Subcutaneous abdominal adipose tissue (tissue), 5 donors: ENCODE measurements around the gene ZNF407.
A peak's percentile ranks its signal among the peaks of the same experiment; 100 is the strongest.

Experiments
- H3K27ac ChIP-seq: one replicate; pipeline ENCODE4 v1.7.0; 2013; ENCODE audit warnings: low read depth, mild to moderate bottlenecking, inconsistent platforms, low read length, moderate library complexity
- H3K27me3 ChIP-seq, 5 donors: one replicate each; pipeline ENCODE4 v1.7.0; 2013; ENCODE audit warnings: low read length in 5 of 5, inconsistent platforms in 1 of 5; ENCODE audit not compliant: control insufficient read depth in 5 of 5, insufficient read depth in 4 of 5
- H3K36me3 ChIP-seq, 5 donors: one replicate each; pipeline ENCODE4 v1.7.0; 2013; ENCODE audit warnings: low read length in 5 of 5; ENCODE audit not compliant: control insufficient read depth in 5 of 5, insufficient read depth in 5 of 5
- H3K4me1 ChIP-seq, 5 donors: one replicate each; pipeline ENCODE4 v1.7.0; 2013; ENCODE audit warnings: low read length in 5 of 5, mild to moderate bottlenecking in 3 of 5, moderate library complexity in 1 of 5; ENCODE audit not compliant: control insufficient read depth in 5 of 5, insufficient read depth in 5 of 5
- H3K4me3 ChIP-seq, 5 donors: one replicate each; pipeline ENCODE4 v1.7.0; 2013; ENCODE audit warnings: low read length in 5 of 5, low read depth in 1 of 5
- H3K9ac ChIP-seq, 5 donors: one replicate each; pipeline ENCODE4 v1.7.0; 2013; ENCODE audit warnings: low read length in 5 of 5, mild to moderate bottlenecking in 4 of 5, moderate library complexity in 3 of 5
- H3K9me3 ChIP-seq, 5 donors: one replicate each; pipeline ENCODE4 v1.7.0; 2013; ENCODE audit warnings: low read length in 5 of 5; ENCODE audit not compliant: control insufficient read depth in 5 of 5
- donor health status: healthy.
- donor health status: healthy.
- donor health status: healthy.
- donor health status: healthy.
- donor health status: healthy.

ZNF407 gene

GRCh38 chr18:74788657-74789056, 191.0 kb downstream of the ZNF407 start:
- Histone ChIP-seq H3K4me3 (no peak overlapping the region), H3K27me3 (no peaks in the 10 kb centered on the region), H3K27ac (no peak overlapping the region), H3K36me3 (peaks cover 2 to 7% (median 5%) of the 10 kb centered on the region in 5 donors), H3K4me1 (no peaks in the 10 kb centered on the region), H3K9me3 (no peaks in the 10 kb centered on the region), H3K9ac (no peak overlapping the region)

GRCh38 chr18:74789078-74789477, 191.4 kb downstream of the ZNF407 start:
- Histone ChIP-seq H3K4me1 (no peaks in the 10 kb centered on the region), H3K27me3 (no peaks in the 10 kb centered on the region), H3K4me3 (no peak overlapping the region), H3K27ac (no peak overlapping the region), H3K9me3 (no peaks in the 10 kb centered on the region), H3K36me3 (peaks cover 2 to 7% (median 5%) of the 10 kb centered on the region in 5 donors), H3K9ac (no peak overlapping the region)

DNA sequence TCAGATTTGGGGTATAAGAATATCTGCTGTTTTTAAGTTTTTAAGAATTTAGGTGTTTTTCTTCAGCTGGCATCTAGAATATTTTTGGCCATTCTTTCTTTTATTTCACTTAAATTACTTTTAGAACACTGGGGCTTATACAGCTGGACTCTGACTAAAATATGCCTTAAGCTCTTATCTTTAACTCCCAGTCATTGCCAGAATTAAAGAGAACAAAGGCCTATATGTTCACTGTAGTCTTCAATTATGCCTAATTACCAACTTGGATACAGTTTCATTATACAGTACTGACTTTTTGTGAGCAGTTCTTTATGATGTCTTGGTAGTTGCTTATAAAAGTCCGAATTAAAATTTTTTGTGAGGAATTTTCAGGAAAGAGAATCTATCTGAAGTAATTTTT, 192.8 kb downstream of the ZNF407 start:
- Histone ChIP-seq H3K4me3 (no peak overlapping the region), H3K9ac (no peak overlapping the region), H3K36me3 (peaks cover 2 to 7% (median 5%) of the 10 kb centered on the region in 5 donors), H3K4me1 (no peaks in the 10 kb centered on the region), H3K27me3 (no peaks in the 10 kb centered on the region), H3K9me3 (no peaks in the 10 kb centered on the region), H3K27ac (no peak overlapping the region)

DNA sequence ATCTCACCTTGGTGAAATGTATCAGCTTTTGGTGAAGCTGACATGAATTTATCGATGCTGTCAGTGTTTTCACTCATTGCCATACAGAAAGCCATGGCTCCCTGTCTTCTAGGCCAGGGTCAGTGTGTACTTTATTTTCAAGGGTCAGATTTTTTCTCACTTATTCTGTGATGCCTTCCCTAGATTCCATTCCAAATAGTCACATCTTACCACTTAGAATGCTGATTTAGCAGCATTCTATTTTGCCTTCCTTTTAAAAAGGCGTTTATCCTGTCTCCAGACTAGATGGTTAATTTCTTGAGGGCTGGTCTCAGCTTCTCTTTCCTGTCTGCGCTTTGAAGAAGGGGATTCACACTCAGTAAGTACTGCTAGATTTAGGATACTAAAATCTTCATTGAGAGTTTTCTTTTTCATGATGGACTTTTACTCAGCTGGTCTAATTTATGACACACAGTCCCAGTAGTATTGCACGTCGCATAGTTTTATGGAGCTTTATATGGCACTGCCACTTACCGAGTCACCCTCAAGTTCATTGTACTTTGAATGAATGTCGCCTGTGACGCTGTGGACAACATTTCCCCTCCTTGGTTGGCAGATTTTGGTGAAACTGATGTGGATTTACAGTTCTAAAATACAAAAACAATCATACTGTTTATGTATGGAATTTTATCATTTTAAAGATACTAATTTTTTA, 194.0 kb downstream of the ZNF407 start:
- Histone ChIP-seq H3K4me1 (no peaks in the 10 kb centered on the region), H3K27ac (no peak overlapping the region), H3K9me3 (no peaks in the 10 kb centered on the region), H3K4me3 (no peak overlapping the region), H3K27me3 (no peaks in the 10 kb centered on the region), H3K36me3 (peaks cover 0 to 7% (median 0%) of the 10 kb centered on the region in 5 donors), H3K9ac (no peak overlapping the region)

GRCh38 chr18:74793746-74794145, 196.1 kb downstream of the ZNF407 start:
- Histone ChIP-seq H3K36me3 (no peaks in the 10 kb centered on the region), H3K27me3 (no peaks in the 10 kb centered on the region), H3K9ac (no peak overlapping the region), H3K27ac (no peak overlapping the region), H3K4me1 (peaks cover 0 to 4% (median 0%) of the 10 kb centered on the region in 5 donors), H3K4me3 (no peak overlapping the region), H3K9me3 (no peaks in the 10 kb centered on the region)

DNA sequence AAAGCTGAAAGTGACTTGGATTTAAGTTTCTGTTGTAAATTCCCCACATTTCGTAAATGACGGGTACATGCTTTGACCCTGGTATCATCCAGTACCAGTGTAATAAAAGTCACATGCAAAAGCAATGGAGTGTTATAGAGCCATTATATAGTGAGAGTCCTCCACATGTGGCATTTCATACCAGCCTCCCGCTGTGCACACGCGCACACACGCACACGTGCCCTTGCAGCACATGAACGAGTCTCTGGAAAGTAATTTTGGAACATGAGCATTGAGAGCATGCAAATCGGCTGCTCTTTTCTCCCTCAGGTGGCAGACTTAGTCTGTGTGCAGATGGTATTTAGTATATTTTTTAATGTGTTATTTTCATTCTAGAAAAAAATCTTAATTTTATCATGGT, 198.1 kb downstream of the ZNF407 start:
- Histone ChIP-seq H3K4me1 (peaks cover 0 to 4% (median 0%) of the 10 kb centered on the region in 5 donors), H3K27me3 (no peaks in the 10 kb centered on the region), H3K36me3 (no peaks in the 10 kb centered on the region), H3K27ac (no peak overlapping the region), H3K9me3 (no peaks in the 10 kb centered on the region), H3K4me3 (no peak overlapping the region), H3K9ac (no peak overlapping the region)

GRCh38 chr18:74796211-74796610, 198.5 kb downstream of the ZNF407 start:
- H3K4me1 ChIP-seq, result peaks cover 0 to 4% (median 0%) of the 10 kb centered on the region in 5 donors
- H3K27me3 ChIP-seq, result no peaks in the 10 kb centered on the region
- no peak overlapping the region for H3K27ac ChIP-seq
- no peak overlapping the region for H3K4me3 ChIP-seq
- H3K9ac ChIP-seq, result no peak overlapping the region
- no peaks in the 10 kb centered on the region for H3K9me3 ChIP-seq
- no peaks in the 10 kb centered on the region for H3K36me3 ChIP-seq

DNA sequence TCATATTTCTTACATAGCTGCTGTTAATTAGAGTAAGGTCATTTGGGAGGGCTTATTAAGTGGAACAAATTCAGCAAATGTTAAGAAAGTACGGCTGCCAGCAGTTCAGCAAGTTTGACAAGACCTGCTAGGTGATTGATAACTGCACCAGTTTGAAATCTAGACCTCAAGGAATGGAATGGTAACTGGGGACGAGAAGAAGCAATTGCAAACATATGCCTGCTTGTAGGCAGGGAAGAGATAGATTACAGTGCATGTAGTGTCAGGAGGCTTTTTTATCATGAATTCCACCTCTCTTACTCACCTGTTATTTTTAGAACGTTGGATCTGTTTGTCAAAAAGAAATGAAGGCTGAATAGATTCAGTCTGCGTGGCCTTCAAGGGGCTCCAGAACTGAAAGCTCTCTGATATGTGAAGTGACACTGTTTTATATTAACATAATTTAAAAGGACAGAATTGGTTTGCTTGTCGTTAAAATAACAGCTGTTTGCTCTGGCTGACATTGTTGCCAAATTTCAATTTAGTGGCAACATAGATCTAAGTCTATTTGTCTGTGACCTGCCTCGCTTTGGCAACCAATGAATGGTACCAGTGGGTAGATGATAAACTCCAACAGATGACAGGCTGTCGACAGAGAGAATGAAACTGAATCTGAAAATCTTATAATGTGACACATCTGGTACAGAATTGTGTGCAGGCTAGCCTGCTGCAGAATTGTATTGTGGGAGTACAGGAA, 199.3 kb downstream of the ZNF407 start:
- no peaks in the 10 kb centered on the region for H3K9me3 ChIP-seq
- H3K9ac ChIP-seq, result peak overlapping the region in 1 of 5 donors; percentile 5
- no peaks in the 10 kb centered on the region for H3K36me3 ChIP-seq
- H3K27ac ChIP-seq, result no peak overlapping the region
- no peak overlapping the region for H3K4me3 ChIP-seq
- peaks cover 0 to 4% (median 0%) of the 10 kb centered on the region in 5 donors for H3K4me1 ChIP-seq
- H3K27me3 ChIP-seq, result no peaks in the 10 kb centered on the region

GRCh38 chr18:74797577-74798151, 200.0 kb downstream of the ZNF407 start:
- H3K36me3 ChIP-seq, result no peaks in the 10 kb centered on the region
- peaks cover 0 to 4% (median 0%) of the 10 kb centered on the region in 5 donors for H3K4me1 ChIP-seq
- H3K9ac ChIP-seq, result peak overlapping the region in 1 of 5 donors; percentile 5
- H3K27me3 ChIP-seq, result no peaks in the 10 kb centered on the region
- no peak overlapping the region for H3K4me3 ChIP-seq
- H3K9me3 ChIP-seq, result no peaks in the 10 kb centered on the region
- no peak overlapping the region for H3K27ac ChIP-seq

DNA sequence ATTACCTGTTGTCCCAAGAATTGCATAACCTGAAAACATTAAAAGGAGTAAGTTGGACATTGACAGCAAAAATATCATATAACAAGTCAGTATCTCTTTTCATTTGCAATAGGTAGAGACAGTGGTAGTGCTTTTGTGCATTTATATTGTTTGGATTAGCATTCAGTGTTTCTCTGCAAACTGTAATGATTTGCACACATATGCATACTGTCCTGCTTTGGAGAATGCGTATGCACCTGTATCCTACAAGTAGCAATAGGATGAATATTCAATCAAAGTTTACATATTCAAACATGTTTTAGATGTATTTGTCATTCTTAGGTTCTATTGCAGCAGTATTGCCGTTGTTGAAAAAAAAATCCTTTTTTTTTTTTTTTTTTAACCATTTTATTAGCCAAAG, 201.9 kb downstream of the ZNF407 start:
- no peaks in the 10 kb centered on the region for H3K9me3 ChIP-seq
- no peak overlapping the region for H3K27ac ChIP-seq
- no peak overlapping the region for H3K9ac ChIP-seq
- no peak overlapping the region for H3K4me3 ChIP-seq
- H3K4me1 ChIP-seq, result peaks cover 0 to 4% (median 0%) of the 10 kb centered on the region in 5 donors
- H3K36me3 ChIP-seq, result no peaks in the 10 kb centered on the region
- H3K27me3 ChIP-seq, result no peaks in the 10 kb centered on the region
